Right cardiac atrium (tissue), 5 donors: ENCODE results near the gene TTN. TPM values are rescaled to one million over a fixed set of nuclear protein-coding genes. Genes with fewer than 3 reads are reported as not detected.

Source experiments
- ATAC-seq, 2 donors: fragments of 200-7000 bp; cut with Tn5 transposase; one replicate each; pipeline versions ENCODE4 v1.8.0 to v1.9.1; 2020; ENCODE audit warnings: moderate library complexity in 2 of 2, mild to moderate bottlenecking in 1 of 2
- DNase-seq, 3 donors: peaks; one replicate each; pipeline ENCODE4 v3.0.0-alpha.2; 2020
- H3K27ac ChIP-seq: one replicate; pipeline ENCODE4 v1.5.1; 2013; ENCODE audit warnings: mild to moderate bottlenecking, low read length, control low read depth, moderate library complexity
- H3K27me3 ChIP-seq: one replicate; pipeline ENCODE4 v1.6.1; 2013; ENCODE audit not compliant: control insufficient read depth, insufficient read depth
- H3K4me1 ChIP-seq: one replicate; pipeline ENCODE4 v1.6.1; 2013; ENCODE audit warnings: low read length; ENCODE audit not compliant: control insufficient read depth, insufficient read depth
- H3K4me3 ChIP-seq: one replicate; pipeline ENCODE4 v1.5.1; 2013; ENCODE audit warnings: low read length, control low read depth
- H3K9me3 ChIP-seq: one replicate; pipeline ENCODE4 v1.6.1; 2013; ENCODE audit warnings: low read length; ENCODE audit not compliant: control insufficient read depth
- WGBS: extraction: QIAGEN DNeasy Blood & Tissue Kit; methylation state at CpG from one replicate; pipeline ENCODE4 v1.1.7; 2013; 5-methylcytosine and 5-hydroxymethylcytosine counted together
- intact Hi-C, 4 donors: fragments of 100-400 bp; cut with DNase I; formaldehyde crosslinking; loops; one replicate each; pipeline versions ENCODE4 v1.11.0 to v1.14.0; 2022 to 2023
- polyA plus RNA-seq: library from polyadenylated mRNA; stranded (reverse); fragments of 200-250 nt; gene quantifications from one replicate; pipeline ENCODE4 v1.2.3, GENCODE V29; 2013
- total RNA-seq, 4 donors: library from RNA; stranded (reverse); fragmentation: NEBNext Ultra II Directional; extraction: Animal tissue kit (Norgen Biotek cat#: 25700); gene quantifications; one replicate each; pipeline ENCODE4 v1.2.1, GENCODE V29; 2021
- donor health status: healthy with polysubstance abuse.
- donor health status: DM: no; HTN: yes; CAD: no.
- donor health status: DM: no; HTN: no; CAD: no.
- donor health status: DM: no; HTN: yes; CAD: no; lungs with severe emphysema.
- donor health status: DM: yes; HTN: yes; CAD: no.

TTN gene
- total and polyA plus RNA-seq, 5 donors: 266 to 2,179 (median 1,828) TPM

- H3K27me3 ChIP-seq: no peaks in the 10 kb centered on the region
- intact Hi-C loops: no loop called here
- ATAC-seq (no peak), DNase-seq (no peak)
- no peak overlapping the region for H3K27ac ChIP-seq
- WGBS: 60% methylated on average over 7 of the region's 7 CpGs
- no peaks in the 10 kb centered on the region for H3K4me1 ChIP-seq
- no peaks in the 10 kb centered on the region for H3K9me3 ChIP-seq
- H3K4me3 ChIP-seq: no peak overlapping the region
Observed at GRCh38 chr2:178756343-178756742, 50.9 kb downstream of the TTN start.

GRCh38 chr2:178747767-178748166 lies 59.5 kb downstream of the TTN start:
- Histone ChIP-seq H3K4me1 (no peaks in the 10 kb centered on the region), H3K4me3 (no peak overlapping the region), H3K27ac (no peak overlapping the region)

GRCh38 chr2:178734518-178734917 lies 72.7 kb downstream of the TTN start:
- intact Hi-C loops: no loop called here
- ATAC-seq (no peak), DNase-seq (no peak)
- 65% methylated on average over 4 of the region's 4 CpGs for WGBS
- H3K4me1 ChIP-seq: no peaks in the 10 kb centered on the region
- no peak overlapping the region for H3K27ac ChIP-seq
- no peak overlapping the region for H3K4me3 ChIP-seq
- H3K27me3 ChIP-seq: no peaks in the 10 kb centered on the region
- H3K9me3 ChIP-seq: no peaks in the 10 kb centered on the region

More at GRCh38 chr2:178747767-178748166, 59.5 kb downstream of the TTN start:
- intact Hi-C loops: no loop called here
- DNase-seq (no peak), ATAC-seq (peak in 1 of 2 donors; percentile 16)
- Histone ChIP-seq H3K27me3 (no peaks in the 10 kb centered on the region), H3K9me3 (no peaks in the 10 kb centered on the region)

GRCh38 chr2:178733975-178734374 lies 73.2 kb downstream of the TTN start:
- Histone ChIP-seq H3K4me3 (no peak overlapping the region), H3K27me3 (no peaks in the 10 kb centered on the region), H3K9me3 (no peaks in the 10 kb centered on the region), H3K27ac (no peak overlapping the region), H3K4me1 (no peaks in the 10 kb centered on the region)
- ATAC-seq (no peak), DNase-seq (no peak)
- intact Hi-C loops: no loop called here
- 64% methylated on average over 2 of the region's 2 CpGs for WGBS

GRCh38 chr2:178732913-178733312 lies 74.3 kb downstream of the TTN start:
- H3K4me1 ChIP-seq: no peaks in the 10 kb centered on the region
- ATAC-seq: no peak
- H3K27ac ChIP-seq: peak overlapping the region; percentile 27

GRCh38 chr2:178731300-178731699 lies 75.9 kb downstream of the TTN start:
- intact Hi-C loops: no loop called here
- DNase-seq (no peak), ATAC-seq (peak in 1 of 2 donors; percentile 8)
- no peaks in the 10 kb centered on the region for H3K9me3 ChIP-seq
- no peaks in the 10 kb centered on the region for H3K4me1 ChIP-seq
- WGBS: 72% methylated on average over 5 of the region's 5 CpGs
- H3K4me3 ChIP-seq: no peak overlapping the region
- H3K27me3 ChIP-seq: no peaks in the 10 kb centered on the region
- H3K27ac ChIP-seq: peak overlapping the region; percentile 67

More at GRCh38 chr2:178732913-178733312, 74.3 kb downstream of the TTN start:
- no peak for DNase-seq
- Histone ChIP-seq H3K27me3 (no peaks in the 10 kb centered on the region), H3K9me3 (no peaks in the 10 kb centered on the region), H3K4me3 (no peak overlapping the region)
- 88% methylated on average over 3 of the region's 3 CpGs for WGBS
- intact Hi-C loops: no loop called here

- intact Hi-C loops: no loop called here
- H3K4me3 ChIP-seq: no peak overlapping the region
- H3K9me3 ChIP-seq: no peaks in the 10 kb centered on the region
- 75% methylated on average over 2 of the region's 2 CpGs for WGBS
- no peaks in the 10 kb centered on the region for H3K27me3 ChIP-seq
- DNase-seq (no peak), ATAC-seq (peak; percentile 40 to 55)
- H3K4me1 ChIP-seq: no peaks in the 10 kb centered on the region
- H3K27ac ChIP-seq: no peak overlapping the region
Observed at GRCh38 chr2:178730049-178730448, 77.2 kb downstream of the TTN start.

- Histone ChIP-seq H3K4me3 (no peak overlapping the region), H3K4me1 (no peaks in the 10 kb centered on the region), H3K27ac (no peak overlapping the region), H3K27me3 (no peaks in the 10 kb centered on the region), H3K9me3 (no peaks in the 10 kb centered on the region)
- 38% methylated on average over 5 of the region's 5 CpGs for WGBS
- intact Hi-C loops: no loop called here
- no peak for DNase-seq
- ATAC-seq: no peak
Observed at GRCh38 chr2:178723786-178724346, 83.4 kb downstream of the TTN start.

- no peak for DNase-seq
- Histone ChIP-seq H3K4me1 (no peaks in the 10 kb centered on the region), H3K27me3 (no peaks in the 10 kb centered on the region), H3K9me3 (no peaks in the 10 kb centered on the region), H3K4me3 (no peak overlapping the region), H3K27ac (no peak overlapping the region)
- no peak for ATAC-seq
- WGBS: 79% methylated on average over 3 of the region's 3 CpGs
- intact Hi-C loops: no loop called here
Observed at GRCh38 chr2:178722296-178722695, 84.9 kb downstream of the TTN start.

- WGBS: 73% methylated on average over 9 of the region's 9 CpGs
- no peak for DNase-seq
- Histone ChIP-seq H3K4me1 (no peaks in the 10 kb centered on the region), H3K9me3 (no peaks in the 10 kb centered on the region), H3K4me3 (no peak overlapping the region), H3K27me3 (no peaks in the 10 kb centered on the region), H3K27ac (peak overlapping the region; percentile 19)
- intact Hi-C loops: no loop called here
- ATAC-seq: peak; percentile 38 to 61
Observed at GRCh38 chr2:178718988-178719387, 88.2 kb downstream of the TTN start.

- Histone ChIP-seq H3K27me3 (no peaks in the 10 kb centered on the region), H3K4me1 (no peaks in the 10 kb centered on the region), H3K9me3 (no peaks in the 10 kb centered on the region), H3K4me3 (no peak overlapping the region), H3K27ac (no peak overlapping the region)
- no peak for ATAC-seq
- WGBS: 14% methylated on average over 2 of the region's 2 CpGs
- DNase-seq: no peak
- intact Hi-C loops: no loop called here
Observed at GRCh38 chr2:178718283-178718682, 88.9 kb downstream of the TTN start.

GRCh38 chr2:178716394-178716793 lies 90.8 kb downstream of the TTN start:
- Histone ChIP-seq H3K4me1 (no peaks in the 10 kb centered on the region), H3K27ac (no peak overlapping the region), H3K9me3 (no peaks in the 10 kb centered on the region), H3K4me3 (no peak overlapping the region), H3K27me3 (no peaks in the 10 kb centered on the region)
- DNase-seq (no peak), ATAC-seq (no peak)
- WGBS: 84% methylated on average over 2 of the region's 2 CpGs
- intact Hi-C loops: no loop called here
